ENCODE measurements around the gene DNLZ. TPM values are rescaled to one million over a fixed set of nuclear protein-coding genes. Genes with fewer than 3 reads are reported as not detected.

DNLZ gene
- total and polyA plus RNA-seq, 4 donors, result 2.0 to 7.1 (median 4.5) TPM

- TF ChIP-seq MAX (IDR thresholded peaks at IDR 0.05) (no peak), HNF4G (IDR thresholded peaks at IDR 0.05) (no peak)
Measured at GRCh38 chr9:136317695-136318094, 45.8 kb downstream of the DNLZ start (continued).

GRCh38 chr9:136316896-136317676 lies 46.5 kb downstream of the DNLZ start:
- H3K4me1 ChIP-seq (ENCODE audit: control insufficient read depth in 4 of 4, insufficient read depth in 4 of 4, low read length in 3 of 4), result no peaks in the 10 kb centered on the region
- WGBS, result 91% methylated on average over 13 of the region's 13 CpGs
- no peaks in the 10 kb centered on the region for H3K36me3 ChIP-seq (ENCODE audit: control insufficient read depth in 4 of 4, insufficient read depth in 3 of 4, low read depth in 1 of 4, low read length in 3 of 4)
- no peaks in the 10 kb centered on the region for H3K27me3 ChIP-seq (ENCODE audit: control insufficient read depth in 4 of 4, insufficient read depth in 4 of 4, low read length in 3 of 4)
- no peak overlapping the region for H3K27ac ChIP-seq (ENCODE audit: low read depth in 1 of 2, low read length in 2 of 2)
- H3K4me3 ChIP-seq (ENCODE audit: low read depth in 1 of 3, low read length in 3 of 3), result no peak overlapping the region
- H3K9me3 ChIP-seq (ENCODE audit: control insufficient read depth in 4 of 4, low read length in 3 of 4), result peaks cover 0 to 8% (median 5%) of the 10 kb centered on the region in 4 donors
- DNase-seq (ENCODE audit: low spot score), result no peak
- TF ChIP-seq HNF4A (conservative IDR thresholded peaks at IDR 0.05) (no peak), EGR1 (IDR thresholded peaks at IDR 0.05; ENCODE audit: low read depth in 2 of 2) (no peak), SP1 (IDR thresholded peaks at IDR 0.05) (no peak), YY1 (IDR thresholded peaks at IDR 0.05) (no peak), FOXA2 (IDR thresholded peaks at IDR 0.05) (no peak), GABPA (IDR thresholded peaks at IDR 0.05 in 1 of 2, conservative IDR thresholded peaks at IDR 0.05 in 1 of 2) (no peak), JUND (IDR thresholded peaks at IDR 0.05) (no peak), RXRA (IDR thresholded peaks at IDR 0.05) (no peak), TAF1 (conservative IDR thresholded peaks at IDR 0.05) (no peak), ZBTB33 (IDR thresholded peaks at IDR 0.05) (no peak), RAD21 (IDR thresholded peaks at IDR 0.05) (no peak), CTCF (IDR thresholded peaks at IDR 0.05; ENCODE audit: low read depth, low read length, missing input control) (no peak), NR2F2 (IDR thresholded peaks at IDR 0.05) (no peak), MAX (IDR thresholded peaks at IDR 0.05) (no peak), HNF4G (IDR thresholded peaks at IDR 0.05) (no peak)
- TF ChIP-seq, protein P1, sequence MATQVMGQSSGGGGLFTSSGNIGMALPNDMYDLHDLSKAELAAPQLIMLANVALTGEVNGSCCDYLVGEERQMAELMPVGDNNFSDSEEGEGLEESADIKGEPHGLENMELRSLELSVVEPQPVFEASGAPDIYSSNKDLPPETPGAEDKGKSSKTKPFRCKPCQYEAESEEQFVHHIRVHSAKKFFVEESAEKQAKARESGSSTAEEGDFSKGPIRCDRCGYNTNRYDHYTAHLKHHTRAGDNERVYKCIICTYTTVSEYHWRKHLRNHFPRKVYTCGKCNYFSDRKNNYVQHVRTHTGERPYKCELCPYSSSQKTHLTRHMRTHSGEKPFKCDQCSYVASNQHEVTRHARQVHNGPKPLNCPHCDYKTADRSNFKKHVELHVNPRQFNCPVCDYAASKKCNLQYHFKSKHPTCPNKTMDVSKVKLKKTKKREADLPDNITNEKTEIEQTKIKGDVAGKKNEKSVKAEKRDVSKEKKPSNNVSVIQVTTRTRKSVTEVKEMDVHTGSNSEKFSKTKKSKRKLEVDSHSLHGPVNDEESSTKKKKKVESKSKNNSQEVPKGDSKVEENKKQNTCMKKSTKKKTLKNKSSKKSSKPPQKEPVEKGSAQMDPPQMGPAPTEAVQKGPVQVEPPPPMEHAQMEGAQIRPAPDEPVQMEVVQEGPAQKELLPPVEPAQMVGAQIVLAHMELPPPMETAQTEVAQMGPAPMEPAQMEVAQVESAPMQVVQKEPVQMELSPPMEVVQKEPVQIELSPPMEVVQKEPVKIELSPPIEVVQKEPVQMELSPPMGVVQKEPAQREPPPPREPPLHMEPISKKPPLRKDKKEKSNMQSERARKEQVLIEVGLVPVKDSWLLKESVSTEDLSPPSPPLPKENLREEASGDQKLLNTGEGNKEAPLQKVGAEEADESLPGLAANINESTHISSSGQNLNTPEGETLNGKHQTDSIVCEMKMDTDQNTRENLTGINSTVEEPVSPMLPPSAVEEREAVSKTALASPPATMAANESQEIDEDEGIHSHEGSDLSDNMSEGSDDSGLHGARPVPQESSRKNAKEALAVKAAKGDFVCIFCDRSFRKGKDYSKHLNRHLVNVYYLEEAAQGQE (IDR thresholded peaks at IDR 0.05), result no peak
- TF ChIP-seq, protein P2, sequence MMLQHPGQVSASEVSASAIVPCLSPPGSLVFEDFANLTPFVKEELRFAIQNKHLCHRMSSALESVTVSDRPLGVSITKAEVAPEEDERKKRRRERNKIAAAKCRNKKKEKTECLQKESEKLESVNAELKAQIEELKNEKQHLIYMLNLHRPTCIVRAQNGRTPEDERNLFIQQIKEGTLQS (IDR thresholded peaks at IDR 0.05), result no peak
- no peak overlapping the region for H3K9ac ChIP-seq (ENCODE audit: low read depth in 1 of 2, low read length in 2 of 2)
